Activated CD8-positive, alpha-beta memory T cell treated with anti-CD3 and anti-CD28 coated beads for 36 hours (primary cell): ENCODE results near the gene ARHGAP15. TPM values are rescaled to one million over a fixed set of nuclear protein-coding genes. Genes with fewer than 3 reads are reported as not detected.

Source experiments
- CTCF ChIA-PET: fragments of 350-600 bp; sonication (Branson Sonifier 250); formaldehyde crosslinking; loops from one replicate; lab custom pipeline; 2021; ENCODE audit warnings: antibody characterized with exemption; lab: Charles Lee
- POLR2A ChIA-PET: fragments of 350-600 bp; sonication (Branson Sonifier 250); formaldehyde crosslinking; loops from one replicate; lab custom pipeline; 2021; ENCODE audit warnings: antibody characterized with exemption; lab: Charles Lee
- total RNA-seq, 2 experiments: library from RNA; stranded (reverse); gene quantifications; one replicate each; pipeline ENCODE4 v1.2.3, GENCODE V29; 2021

Gene ARHGAP15
- total RNA-seq, 2 experiments from 2014 or later, result 36.1 to 36.4 TPM

DNA sequence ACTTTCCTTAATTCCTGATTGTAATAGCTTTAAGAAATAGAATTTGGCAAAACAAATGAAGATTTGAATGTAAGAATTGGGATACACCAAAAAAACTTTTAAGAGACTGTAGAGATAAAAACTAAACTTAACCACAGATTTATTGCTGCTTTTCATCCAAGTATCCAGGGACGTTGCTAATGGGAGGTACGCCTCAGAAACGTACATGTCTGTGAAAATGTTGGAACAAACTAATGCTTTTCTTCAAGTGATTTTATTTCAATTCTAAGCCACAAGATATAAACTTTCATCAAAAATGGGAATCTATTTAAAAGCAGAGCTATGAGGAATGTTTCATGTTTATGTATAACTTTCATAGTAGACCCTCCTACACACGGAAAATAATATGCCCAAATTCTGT is 66.3 kb downstream of the ARHGAP15 start:
- POLR2A ChIA-PET, result no interaction called here
- CTCF ChIA-PET, result no interaction called here

DNA sequence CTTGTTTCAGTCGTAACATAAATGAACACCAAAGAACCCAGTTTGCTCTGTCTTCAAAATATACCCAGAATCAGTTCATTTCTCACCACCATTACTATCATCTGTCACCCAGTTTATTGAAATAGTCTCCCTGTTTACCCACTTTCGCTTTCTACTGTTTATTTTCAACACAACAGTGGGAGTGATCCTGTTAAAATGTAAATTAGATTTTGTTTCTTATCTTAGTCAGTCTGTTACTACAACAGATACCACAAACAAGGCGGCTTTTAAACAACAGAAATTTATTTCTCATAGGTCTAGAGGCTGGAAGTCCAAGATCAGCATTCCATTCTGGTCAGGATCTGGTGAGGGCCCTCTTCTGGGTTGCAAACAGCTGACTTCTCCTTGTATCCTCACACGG is 74.8 kb downstream of the ARHGAP15 start:
- ChIA-PET CTCF (interaction anchor here (0.7 to 0.9 kb wide), 3 partner anchors 9 to 37 kb away, joined by 3 to 4 read pairs (median 3); no protein-coding TSS in a partner anchor), POLR2A (interaction anchor here (0.6 kb wide), 1 partner anchor 57 kb away, joined by 3 read pairs; no protein-coding TSS in a partner anchor)

DNA sequence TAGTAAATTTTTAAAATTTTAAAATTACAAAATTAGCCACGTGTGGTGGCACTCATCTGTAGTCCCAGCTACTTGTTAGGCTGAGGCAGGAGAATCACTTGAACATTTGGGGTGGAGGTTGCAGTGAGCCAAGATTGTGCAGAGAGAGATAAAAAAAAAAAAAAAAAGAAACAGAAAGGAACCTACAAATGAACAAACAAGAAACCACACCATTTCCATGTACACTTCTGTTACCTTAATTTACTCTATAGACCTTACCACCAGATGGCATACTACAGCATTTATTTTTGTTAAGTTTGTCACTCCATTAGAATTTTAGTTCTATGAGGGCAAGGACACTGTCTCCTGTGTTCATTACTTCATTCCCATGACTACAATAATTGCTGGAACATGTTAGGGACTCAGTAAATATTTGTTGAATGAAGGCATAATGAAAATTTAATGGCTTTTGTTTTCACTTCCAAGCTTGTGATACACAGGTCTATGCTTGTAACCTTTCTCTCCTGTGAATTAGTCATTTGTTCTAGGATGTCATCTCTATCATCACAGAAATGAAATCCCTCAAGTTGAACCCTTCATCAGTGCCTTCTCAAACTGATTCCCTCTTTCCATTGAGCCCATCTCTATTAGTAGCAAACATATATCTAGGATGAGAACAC is 76.0 kb downstream of the ARHGAP15 start:
- ChIA-PET CTCF (interaction anchor here (0.6 to 0.8 kb wide), 3 partner anchors 16 to 36 kb away, joined by 3 read pairs; no protein-coding TSS in a partner anchor), POLR2A (no interaction called here)

DNA sequence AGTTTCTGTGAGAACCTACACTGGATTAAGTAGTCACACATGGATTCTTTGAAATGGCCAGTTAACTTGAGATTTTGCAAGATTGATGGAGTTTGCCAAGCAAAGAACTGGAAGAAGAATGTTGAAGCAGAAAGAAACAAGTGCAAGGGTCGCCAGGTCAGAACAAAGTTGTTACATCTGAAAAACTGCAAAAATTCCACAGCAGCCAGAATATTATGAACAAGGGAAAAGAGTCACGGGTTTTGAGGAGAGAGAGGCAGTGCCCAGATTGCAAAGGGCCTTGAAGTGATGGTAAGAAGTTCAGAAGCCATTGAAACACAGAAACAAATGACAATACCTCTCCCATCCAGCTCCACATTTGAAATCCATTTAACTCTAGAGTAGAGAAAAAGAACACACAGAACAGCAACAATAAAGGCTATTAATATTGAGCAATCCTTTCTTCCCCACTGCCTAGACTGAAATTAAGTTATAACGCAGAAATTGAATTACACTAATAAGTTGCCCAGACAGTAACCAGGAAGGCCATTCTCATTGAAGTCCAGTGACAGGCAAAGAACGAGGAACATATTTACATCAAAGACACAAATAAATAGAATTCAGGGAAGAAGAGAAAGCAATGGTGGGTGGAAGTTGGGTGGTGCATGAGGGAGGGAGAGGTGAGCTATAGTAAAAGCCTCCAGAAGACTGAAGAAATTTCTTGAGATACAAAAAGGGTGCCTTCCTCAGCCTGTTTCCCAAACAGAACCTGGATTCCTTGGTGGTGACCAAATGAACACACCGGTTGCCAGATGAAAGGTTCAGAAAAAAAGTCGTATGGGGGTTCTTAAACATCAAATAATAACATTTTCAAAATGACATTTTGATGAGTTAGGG is 80.6 kb downstream of the ARHGAP15 start:
- POLR2A ChIA-PET, result no interaction called here
- CTCF ChIA-PET, result no interaction called here

DNA sequence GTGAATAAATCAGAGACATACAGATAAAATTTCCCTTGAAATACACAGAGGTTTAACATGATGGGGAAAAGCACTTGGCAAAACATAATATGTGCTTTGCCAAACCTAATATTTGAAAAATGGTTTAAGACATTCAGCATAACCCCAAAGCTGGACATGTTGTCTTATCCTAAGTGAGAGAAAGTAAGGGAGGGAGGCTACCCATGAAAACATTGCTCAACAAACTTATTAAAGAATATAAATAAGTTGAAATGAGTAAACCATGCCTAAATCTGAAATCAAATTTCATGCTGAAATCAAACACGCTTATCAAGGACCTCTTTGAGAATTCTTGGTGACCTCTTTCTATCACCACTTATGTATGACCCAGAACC is 81.2 kb downstream of the ARHGAP15 start:
- POLR2A ChIA-PET, result no interaction called here
- CTCF ChIA-PET, result no interaction called here

DNA sequence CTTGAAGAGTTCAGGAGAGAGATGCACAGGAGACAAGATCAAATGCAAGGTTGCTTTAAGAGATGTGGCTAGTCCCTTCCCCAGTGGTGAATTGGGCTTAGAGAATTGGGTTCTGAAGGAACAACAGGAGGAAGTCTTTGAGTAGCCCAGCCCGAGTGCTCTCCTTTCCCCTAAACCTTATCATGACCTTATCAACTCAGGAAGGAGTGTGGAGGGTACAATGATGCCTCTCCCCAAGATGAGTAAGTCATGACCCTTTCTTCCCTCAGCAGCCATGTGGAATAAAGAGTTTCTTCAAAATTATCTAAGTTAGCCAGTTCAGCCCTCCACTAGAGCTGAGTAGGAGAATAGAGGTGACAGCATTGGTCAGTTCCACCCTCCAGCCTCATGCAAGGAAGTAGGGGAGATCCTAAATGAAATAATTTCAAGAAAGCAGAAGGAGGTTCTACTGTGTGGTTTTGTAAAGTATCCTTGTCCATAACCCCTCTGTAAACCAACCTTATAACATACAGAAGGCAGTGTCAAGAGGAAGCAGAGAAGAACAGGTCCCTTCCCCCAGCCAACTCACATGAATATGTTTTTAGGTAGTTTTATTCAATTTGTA is 88.4 kb downstream of the ARHGAP15 start:
- ChIA-PET CTCF (interaction anchor here (1.1 to 1.2 kb wide), 2 partner anchors 42 to 183 kb away, joined by 3 read pairs; no protein-coding TSS in a partner anchor), POLR2A (no interaction called here)

DNA sequence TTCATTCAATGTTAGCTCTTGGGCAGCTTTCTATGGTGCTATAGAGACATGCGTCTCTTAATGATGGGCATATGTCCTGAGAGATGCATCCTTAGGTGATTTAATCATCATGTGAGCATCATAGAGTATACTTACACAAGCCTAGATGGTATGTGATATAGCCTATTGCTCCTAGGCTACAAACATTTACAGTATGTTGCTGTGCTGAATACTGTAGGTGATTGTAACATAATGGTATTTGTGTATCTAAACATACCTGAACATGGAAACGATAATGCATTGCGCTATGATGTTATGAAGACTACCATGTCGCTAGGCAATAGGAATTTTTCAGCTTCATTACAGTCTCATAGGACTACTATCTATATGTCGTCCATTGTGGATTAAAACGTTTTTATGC is 89.4 kb downstream of the ARHGAP15 start:
- CTCF ChIA-PET, result interaction anchor here (0.6 to 1.1 kb wide), 2 partner anchors 13 to 41 kb away, joined by 3 read pairs; no protein-coding TSS in a partner anchor
- POLR2A ChIA-PET, result no interaction called here

DNA sequence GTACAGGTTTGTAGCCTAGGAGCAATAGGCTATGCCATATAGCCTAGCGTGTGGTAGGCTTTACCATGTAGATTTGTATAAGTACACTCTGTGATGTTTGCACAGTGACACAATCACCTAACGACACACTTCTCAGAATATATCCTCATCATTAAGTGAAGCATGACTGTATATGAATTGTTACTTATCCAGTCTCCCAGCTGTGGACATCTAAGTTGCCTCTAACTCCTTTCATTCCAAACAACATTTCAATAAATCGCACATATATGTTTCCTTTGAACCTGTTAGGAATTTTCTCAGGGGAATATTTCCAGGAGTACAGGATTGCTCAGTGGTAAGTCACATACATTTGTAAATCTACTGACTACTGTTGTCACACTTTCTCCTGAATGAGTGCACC is 90.0 kb downstream of the ARHGAP15 start:
- POLR2A ChIA-PET, result no interaction called here
- CTCF ChIA-PET, result no interaction called here

DNA sequence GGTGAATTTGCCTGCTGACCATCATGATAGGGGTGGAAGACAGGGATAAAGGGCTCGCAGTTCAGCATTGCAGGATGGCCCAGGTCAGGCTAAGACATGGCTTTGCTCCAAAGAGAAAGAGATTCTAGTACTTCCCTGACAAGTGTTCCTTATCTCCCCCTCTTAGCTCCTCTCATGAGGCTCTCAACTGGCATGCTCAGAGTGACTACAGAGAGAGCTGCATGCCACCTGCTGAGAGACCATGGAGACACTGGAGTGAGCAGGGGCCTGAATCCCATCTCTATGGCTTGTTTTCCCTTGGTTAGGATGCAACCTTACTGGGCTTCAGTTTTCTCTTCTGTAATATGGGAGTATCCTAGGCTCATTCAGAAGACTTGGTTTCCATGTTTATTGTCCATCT is 94.3 kb downstream of the ARHGAP15 start:
- ChIA-PET CTCF (interaction anchor here (0.9 to 2.2 kb wide), 4 partner anchors 36 to 189 kb away, joined by 4 to 9 read pairs (median 4); no protein-coding TSS in a partner anchor), POLR2A (no interaction called here)

DNA sequence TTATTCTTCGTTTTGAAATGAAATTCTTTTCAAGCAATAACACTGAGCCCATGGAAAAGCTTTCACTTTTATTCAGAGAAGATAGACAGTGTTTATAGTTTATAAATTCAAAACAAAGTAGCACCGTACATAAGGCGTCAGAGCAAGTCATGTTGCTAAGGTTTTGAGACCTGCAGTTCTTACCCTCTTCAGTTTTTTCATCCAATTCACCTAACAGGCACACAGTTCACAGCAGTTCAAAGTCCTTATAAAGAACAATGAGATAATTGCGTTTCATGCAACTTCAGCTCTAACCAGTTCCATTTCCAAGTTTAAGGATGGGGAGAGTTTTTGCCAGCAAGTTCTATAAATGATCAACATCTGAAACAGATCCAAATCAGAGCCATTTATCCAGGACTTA is 96.7 kb downstream of the ARHGAP15 start:
- ChIA-PET POLR2A (no interaction called here), CTCF (interaction anchor here (1.1 kb wide), 2 partner anchors 112 to 115 kb away, joined by 3 read pairs; no protein-coding TSS in a partner anchor)

DNA sequence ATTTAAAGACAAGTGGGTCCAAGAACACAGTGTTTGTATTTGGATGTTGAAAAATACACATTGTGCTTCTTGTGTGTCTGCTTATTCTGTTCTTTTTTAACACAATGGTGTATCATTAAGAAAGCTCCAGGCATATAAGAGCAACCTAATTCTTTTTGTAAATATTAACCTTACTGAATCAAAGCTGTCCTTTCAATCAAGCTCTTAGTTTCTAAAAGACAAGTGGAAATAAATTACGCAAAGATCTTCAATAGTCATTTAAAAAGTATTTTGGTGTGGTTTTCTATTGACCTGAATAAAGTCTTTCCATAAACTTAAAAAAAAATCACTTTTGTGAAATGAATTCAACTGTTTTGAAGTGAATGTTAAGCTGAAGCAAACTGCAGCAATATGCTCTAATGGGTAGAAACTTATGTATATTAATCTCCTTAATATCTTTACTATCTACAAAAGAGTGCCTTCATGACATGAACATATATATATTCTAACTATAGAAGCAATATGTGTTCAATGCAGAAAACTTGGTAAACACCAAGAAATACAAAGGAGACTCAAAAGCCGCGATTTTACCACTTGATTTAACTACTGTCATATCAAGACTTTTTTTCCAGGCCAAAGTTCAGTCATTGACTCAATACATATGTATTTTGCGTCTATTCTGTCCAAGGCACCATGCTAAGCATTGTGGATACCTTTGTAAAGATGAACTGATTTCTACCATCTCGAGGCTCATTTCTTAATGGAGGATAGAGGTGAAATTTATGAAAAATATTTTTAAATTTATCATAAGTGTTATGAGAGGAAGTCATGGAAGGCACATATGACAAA is 97.7 kb downstream of the ARHGAP15 start:
- POLR2A ChIA-PET, result no interaction called here
- CTCF ChIA-PET, result interaction anchor here (1.1 kb wide), 1 partner anchor 113 kb away, joined by 3 read pairs; no protein-coding TSS in a partner anchor

DNA sequence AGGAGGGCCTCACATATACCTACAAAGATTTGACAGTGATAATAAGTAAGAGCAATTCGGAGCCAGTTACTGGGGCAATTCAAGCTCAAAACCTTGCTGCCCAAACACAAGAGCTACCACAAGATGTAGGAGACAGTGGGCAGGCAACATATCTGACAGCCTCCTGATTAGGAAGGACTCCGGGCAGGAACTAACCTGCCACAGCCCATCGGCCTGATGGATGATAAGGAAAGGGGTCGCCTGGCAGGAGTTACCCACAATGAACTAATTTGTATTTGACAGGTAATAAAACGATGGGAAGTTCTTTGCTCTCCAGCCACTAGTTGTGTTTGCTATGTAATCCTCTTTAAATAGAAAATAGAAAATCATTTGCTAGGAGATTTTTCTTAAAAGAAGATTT is 100.2 kb downstream of the ARHGAP15 start:
- POLR2A ChIA-PET, result interaction anchor here (0.5 kb wide), 1 partner anchor 864 kb away, joined by 3 read pairs; no protein-coding TSS in a partner anchor

DNA sequence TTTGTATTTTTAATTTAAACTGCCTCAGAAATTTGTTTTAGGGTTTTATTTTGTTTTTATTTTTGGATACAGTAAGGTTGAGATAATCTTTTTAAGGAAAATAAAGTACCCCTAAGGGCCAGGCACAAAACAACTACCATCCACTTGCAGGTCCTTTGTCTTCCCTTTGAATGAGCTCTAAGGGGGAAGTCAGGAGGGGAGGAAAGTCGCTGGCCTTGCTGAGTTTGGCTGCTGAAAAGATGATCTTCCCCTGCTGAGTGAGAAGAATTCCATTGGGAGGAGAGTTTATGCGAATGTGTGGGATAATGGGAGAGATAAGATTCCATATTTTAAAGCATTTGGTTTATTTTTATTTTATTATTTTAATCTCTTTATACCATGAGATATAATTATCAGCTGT is 100.7 kb downstream of the ARHGAP15 start:
- ChIA-PET CTCF (no interaction called here), POLR2A (no interaction called here)

More for the DNA sequence above, 100.2 kb downstream of the ARHGAP15 start:
- CTCF ChIA-PET, result no interaction called here

DNA sequence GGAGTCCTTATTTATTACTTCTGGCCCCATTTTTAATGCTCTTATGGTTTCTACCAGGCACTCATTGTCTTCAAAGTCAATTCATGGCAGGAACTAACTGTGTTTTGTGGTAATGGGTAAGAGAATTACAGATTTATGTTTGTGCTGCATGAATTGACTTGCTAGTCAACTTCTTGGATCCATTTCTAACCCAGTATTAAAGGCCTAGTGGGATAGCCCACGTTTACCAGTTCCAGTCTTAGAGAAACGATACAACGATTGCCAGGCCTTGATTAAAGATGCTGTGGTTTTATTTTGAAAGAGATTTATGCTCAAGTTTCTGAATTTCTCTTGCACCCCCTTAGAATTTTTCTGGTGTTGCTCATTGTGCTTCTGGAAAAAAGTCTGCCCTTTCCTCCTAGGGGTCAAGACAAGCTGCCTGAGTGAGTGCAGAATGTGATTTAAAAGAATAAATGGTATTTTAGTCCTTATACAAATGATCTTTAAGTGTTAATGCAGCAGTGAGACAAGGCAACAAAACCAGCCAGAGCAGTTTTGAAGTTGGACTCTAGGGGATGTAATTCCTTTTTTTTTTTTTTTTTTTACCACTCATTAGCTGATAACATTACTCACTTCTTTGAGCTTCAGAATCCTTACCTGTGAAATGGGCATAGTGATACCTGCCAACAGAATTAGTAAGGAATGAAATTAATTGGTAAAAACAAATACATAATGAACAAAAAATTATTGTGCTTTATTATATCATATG is 101.5 kb downstream of the ARHGAP15 start:
- POLR2A ChIA-PET, result no interaction called here
- CTCF ChIA-PET, result interaction anchor here (0.5 kb wide), 1 partner anchor 12 kb away, joined by 3 read pairs; no protein-coding TSS in a partner anchor

DNA sequence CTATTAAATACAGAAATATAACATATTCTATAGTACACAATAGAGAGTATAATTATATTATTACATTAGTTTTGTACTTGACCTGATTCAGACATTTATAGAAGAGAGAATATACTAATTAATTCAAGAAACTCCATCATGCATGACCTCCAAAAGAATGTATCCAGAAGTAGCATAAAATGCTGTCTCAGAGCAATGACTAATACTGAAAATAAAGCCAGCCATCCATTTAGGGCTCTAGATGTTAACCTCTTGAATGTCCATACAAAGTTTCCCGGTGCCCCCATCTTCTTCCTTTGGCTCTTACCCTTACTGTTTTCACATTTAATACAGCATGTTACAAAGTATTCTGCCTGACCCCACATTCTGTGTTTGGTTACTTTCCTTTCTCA is 102.0 kb downstream of the ARHGAP15 start:
- POLR2A ChIA-PET, result no interaction called here
- CTCF ChIA-PET, result interaction anchor here (0.5 kb wide), 1 partner anchor 13 kb away, joined by 3 read pairs; no protein-coding TSS in a partner anchor

DNA sequence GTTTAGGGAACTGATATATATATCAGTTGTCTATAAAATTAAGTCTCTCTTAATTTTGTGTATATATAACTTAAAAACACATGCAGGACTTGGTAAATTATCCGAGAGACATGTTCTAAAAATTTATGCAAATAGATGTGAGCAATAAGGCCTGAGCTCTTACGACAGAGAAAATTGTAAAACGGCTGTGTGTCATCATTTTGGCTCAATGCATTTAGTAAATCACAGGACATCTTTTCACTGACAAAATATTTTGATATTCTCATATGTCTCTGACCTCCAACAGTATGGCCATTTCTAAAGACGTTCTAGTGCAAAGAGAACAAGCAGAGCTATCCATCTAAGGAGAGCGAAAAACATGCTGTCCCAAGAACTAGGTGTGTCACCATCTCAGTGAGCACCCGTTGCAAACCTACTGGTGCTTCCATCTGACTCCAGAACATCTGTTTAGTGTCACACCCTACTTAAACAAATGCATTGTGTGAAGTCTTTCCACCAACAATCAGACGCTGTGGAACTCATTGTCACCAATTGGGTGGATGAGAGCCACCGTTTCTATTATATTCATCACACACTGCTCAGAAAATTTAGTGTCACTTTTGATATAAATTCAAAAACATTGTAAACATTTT is 108.0 kb downstream of the ARHGAP15 start:
- ChIA-PET POLR2A (no interaction called here), CTCF (no interaction called here)

DNA sequence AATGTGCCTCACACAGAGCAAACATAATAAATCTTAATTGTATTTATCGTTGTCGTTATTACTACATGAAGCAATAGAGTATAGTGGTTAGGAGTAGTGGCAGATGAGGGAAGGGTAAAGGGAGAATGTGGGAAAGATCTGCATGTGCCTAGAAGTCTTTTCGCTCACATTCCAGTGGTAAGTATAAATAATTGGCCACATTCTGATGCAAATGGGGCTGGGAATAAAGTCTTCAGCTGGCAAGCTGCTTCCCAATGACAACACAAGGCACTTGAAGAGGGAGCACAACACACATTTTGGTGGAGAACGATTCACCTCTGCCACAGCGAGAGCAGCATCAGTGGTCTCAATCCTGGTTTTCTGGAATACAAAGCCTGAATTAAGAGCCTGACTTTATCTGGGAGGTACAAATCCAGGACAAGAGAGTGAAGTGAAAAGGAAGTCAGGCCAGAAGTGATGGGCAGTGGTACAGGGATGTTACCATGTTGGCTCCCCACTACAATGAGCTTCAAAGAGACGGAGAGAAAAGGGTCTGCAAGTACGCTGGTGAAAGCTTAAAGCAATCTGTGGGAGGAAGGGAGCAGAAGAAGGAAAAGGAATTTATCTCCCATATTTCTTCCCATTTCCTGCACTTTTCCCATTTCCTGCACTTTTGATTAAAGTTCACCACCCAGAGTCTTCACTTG is 112.3 kb downstream of the ARHGAP15 start:
- CTCF ChIA-PET, result no interaction called here
- POLR2A ChIA-PET, result no interaction called here
